GM21737 (cell line): Measurements from ENCODE around the gene PTPRM.

ENCODE experiments used
- ATAC-seq: cut with Tn5 transposase; IDR thresholded peaks from one replicate; pipeline ENCODE4 v1.9.1; 2021; ENCODE audit warnings: mild to moderate bottlenecking, moderate library complexity; ENCODE audit not compliant: unreplicated experiment

Gene PTPRM

DNA sequence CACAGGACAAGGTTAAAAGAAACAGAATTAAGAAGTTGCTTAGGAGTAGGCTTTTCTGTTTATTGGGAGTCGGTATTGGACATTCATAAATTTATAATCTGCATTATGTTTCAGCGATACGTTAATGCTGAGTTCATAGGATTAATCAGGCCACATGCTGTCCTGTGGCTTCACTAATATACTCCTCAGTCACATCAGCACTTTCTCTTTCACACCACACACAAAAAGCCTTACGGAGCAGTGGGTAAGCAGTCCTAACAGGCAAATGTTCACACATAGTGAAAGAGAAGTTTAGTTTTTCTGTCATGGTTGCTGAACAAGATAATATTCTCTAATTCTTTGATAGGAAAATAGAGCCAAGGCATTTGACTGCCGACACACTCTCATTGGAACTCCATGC, 630.4 kb downstream of the PTPRM start:
- no peak for ATAC-seq

DNA sequence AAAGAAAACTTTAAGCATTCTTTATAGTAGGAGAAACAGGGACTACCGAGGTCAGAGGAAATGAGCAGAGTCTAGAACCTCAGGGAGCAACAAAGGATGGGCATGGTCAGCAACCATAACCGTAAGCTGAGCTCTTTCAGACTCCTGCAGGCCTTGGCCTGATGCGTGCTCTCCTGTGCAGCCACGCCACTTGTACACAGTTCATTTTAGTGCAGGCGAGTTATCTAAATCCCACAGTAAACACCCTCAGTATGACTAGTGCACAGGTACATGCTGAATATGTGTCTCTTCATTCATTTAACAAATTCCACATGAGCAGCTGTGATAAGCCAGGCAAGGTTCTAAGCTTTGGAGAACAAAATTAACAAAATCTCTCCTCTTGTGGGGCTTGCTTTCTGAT, 640.9 kb downstream of the PTPRM start:
- no peak for ATAC-seq

DNA sequence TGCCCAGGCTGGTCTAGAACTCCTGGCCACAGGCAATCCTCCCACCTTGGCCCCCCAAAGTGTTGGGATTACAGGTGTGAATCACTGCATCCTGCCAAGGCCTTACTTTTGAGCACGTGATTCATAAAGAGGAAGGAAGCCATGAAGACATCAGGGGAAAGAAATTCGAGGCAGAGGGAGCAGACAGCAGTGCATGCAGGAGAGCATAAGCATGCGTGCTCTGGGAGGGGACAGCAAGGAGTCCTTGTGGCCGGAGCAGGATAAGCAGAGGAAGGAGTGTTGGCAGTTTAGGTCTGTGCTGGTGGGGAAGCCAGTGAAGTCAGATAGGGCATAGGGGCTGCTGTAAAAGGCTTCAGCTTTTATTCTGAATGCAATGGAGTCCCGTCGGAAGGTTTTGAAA, 641.6 kb downstream of the PTPRM start:
- ATAC-seq = no peak

DNA sequence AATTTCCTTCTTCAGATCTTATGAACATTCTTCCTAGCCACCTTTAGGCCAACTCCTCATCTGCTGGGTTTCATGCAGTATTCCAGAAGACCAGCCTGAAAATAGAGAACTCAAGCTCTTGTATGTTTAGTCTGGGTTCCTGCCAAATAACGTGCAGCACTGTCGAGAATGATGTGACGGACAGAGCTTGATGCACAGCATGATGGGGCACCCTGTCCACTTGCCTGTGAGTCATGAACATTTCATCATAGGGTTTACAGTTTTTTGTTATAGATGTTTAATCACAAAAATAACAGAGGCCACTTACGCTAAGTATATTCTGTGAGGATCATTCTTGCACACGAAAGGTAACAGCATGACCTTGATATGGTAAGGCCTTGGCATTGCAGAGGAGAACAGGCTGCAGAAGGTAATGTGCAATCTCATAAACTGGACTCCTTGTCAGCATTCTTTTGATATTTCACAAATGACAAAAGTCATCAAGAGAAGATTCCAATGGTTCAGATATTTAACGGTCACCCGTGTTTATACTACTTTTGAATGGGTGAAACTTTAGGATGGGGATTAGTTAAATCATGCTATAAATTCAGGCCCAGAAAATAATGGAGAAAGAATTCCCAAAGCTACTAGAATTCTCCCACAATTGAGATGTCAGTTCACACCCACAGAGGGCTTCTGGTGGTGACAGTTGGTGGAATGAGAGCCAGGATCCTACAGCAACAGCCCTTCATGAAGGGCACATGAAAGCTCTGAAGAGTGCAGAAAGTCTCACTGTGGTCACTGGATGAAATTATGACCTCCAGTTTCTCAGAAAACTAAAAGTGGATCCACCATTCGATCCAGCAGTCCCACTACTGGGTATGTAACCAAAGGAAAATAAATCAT, 646.0 kb downstream of the PTPRM start:
- ATAC-seq = no peak

DNA sequence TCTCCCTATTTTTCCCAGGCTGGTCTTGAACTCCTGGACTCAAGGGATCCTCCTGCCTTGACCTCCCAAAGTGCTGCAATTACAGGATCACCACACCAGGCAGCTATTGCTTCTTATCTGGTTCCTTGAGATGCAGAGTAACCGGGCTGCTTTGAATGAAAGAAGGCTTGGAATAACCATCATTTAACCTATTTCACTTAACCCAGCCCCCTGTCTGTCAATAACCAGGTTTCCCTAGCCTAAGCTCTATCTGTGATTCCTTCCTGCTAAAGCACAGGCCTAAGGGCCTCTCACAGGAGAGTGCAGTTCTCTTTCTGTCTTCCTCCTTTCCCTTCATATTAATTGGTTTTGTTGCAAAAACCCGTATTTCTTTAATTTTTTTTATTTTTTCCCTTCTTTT, 648.6 kb downstream of the PTPRM start:
- no peak for ATAC-seq

DNA sequence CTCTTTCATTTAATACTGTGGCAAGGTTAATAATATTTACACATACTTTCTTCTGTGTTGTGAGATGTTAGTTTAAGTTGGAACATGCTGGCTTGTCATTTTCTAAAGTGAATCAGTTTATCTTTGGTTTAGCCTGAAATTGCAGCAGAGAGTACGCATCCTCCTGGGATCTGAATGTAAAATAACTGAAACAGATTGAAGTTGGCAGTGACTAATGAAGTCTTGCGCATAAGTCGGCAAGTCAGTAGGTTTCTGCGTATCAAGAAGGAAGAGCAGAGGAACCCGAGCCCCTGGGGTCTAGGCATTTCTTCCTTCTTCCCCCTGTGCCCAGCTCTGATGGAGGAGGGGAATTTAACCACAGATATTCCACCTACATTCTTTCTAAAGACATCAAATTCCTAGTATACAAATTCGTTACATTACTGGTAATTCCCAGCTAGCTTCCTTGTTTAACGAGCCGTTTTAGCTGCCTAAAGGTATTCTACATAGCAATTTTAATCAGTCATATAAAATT, 650.0 kb downstream of the PTPRM start:
- no peak for ATAC-seq

DNA sequence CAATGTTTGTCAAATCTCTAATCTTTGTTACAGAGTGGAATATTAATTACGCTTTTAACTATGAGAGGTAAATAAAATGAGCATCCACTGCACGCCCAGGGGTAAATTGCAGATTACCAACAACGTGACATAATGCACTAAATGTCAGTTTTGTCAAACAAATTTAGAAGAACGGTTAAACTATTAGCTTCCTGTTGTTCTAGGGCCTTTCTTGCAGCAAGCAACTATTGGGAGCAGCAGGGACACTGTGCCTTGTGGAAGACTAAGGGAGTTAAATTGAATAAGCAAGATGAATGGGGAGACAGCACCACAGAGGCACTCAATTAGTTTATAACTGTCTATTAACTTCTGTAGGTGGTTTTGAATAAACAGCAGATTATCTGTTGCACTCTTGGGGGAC, 651.1 kb downstream of the PTPRM start:
- ATAC-seq = no peak

DNA sequence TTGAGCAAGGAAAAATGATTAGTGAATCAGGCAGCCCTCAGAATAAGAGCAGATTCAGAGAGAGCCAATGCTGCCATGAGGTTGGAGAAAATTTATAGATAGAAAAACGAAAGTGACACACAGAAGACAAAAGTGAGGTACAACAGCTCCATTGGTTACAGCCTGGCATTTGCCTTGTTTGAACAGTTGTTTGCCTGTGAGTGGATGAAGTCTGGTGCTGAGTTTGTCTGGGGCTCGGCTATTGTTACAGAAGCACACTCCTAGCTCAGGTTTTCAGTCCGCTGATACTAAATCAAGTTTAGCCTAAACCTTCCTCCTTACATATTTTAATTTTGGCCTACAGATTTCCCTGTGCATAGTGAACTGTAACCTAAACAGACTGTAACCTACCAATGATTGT, 654.3 kb downstream of the PTPRM start:
- ATAC-seq = no peak

DNA sequence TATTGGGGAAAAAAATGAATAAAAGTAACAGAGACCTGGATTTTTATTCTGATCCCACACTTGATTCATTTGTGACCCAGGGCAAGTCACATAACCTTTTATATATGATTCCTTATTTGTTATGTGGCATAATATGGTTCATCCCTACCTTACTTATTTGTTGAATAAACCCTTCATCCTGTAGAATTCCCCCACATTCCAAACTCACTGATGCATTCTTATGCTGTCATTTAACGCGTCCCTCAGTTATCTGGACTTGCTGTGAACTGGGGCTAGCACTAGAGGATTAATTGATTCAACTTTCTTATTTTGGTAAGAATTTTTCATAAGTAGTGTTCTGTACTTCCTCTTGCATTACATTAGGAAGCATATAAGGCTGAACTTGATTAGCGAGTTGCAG, 657.5 kb downstream of the PTPRM start:
- ATAC-seq = no peak

DNA sequence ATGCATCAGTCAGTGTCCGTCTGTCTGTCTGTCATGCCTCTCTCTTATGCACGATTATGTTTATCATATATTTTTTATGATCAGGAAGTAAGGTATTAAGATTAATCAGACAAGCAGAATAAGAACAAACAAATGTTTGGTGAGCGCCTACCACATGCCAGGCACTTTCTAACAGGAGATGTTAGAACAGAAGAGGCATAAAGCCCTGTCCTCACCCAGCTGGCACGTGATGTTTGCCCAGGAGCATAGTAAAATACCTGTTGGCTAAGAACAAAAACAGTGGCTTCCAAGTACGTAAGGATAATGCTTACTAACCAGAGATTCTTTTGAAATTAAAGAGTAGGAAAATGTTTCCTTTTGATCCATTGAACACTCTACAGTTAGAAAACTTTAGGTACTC, 661.9 kb downstream of the PTPRM start:
- no peak for ATAC-seq

DNA sequence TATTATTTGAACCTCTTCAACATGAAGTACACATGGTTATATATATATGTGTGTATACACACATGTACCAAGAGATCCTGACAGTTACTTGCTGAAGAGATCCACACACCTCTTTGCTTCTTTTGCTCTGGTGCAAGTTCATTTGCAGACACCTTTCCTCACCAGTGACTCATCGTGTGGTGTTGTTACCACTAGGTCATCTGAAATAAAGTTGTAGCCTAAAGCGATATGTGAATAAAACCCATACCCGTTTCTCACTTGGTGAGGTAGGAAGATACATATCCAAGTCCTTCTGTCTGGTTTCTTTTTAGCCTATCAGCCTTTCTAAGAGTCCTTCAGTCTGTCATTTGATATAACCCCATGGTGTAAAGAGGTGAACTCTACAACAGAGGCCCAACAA, 662.7 kb downstream of the PTPRM start:
- ATAC-seq = no peak

DNA sequence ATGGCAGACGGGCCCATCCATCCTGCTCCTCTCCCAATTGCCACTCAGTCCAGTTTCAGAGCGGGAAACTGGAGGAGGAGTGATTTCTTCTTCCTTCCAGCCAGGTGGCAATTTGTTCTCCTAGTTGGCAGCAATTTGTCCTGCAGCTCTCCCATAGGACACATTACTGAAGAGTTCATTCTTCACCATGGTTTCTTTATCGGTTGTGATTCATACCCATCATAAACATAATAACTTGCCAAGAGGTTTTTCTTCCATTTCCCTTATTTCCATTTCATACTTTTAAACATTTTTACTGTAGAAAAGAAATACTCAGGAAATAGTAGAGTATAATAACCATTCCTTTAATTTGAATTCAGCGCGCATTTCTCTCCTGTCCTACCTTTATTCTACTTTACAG, 664.2 kb downstream of the PTPRM start:
- ATAC-seq = no peak

DNA sequence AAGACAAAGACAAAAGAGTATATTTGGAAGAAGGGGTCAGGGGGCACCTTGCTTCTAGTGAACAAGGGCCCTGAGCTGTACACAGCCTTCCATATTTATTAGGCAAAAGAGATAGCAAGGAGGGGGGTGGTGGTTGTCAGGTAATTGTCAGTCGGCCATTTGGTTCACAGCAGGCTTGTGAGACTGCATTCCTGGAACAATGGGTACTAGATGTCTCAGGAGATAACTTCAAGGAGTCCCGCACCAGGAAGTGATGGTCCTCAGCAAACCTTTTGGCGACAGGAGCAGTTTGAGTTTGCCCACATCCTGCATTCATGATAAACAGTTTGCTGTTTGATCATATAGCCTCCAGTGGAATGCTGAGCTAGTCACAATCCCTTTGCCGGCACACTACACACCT, 665.7 kb downstream of the PTPRM start:
- ATAC-seq = no peak

DNA sequence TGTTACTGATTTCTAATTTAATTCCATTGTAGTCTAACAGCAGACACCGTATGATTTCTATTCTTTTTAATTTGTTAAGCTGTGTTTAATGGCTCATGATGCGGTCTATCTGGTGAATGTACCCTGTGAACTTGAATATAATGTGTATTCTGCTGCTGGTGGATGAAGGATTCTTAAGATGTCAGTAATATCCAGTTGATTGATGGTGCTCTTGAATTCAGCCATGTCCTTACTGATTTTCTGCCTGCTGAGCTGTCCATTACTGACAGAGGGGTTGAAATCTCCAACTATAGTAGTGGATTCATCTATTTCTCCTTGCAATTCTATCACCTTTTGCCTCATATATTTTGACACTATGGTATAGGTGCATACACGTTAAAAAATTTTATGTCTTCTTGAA, 668.8 kb downstream of the PTPRM start:
- no peak for ATAC-seq

DNA sequence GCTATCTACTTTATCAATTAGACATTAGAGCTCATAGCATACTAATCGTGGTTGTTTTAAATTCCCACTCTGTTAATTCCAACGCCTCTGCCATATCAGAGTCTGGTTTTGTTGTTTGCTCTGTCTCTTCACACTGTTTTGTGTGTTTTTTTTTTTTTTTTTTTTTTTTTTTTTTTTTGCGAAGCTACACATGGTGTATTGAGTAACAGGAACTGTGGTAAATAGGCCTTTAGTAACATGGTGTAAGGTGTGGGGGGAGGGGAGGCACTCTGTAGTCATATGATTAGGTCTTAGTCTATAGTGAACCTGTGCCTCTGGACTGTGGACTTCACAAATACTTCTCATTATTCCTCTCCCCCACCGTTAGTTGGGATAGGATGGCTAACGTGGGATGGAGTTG, 671.4 kb downstream of the PTPRM start:
- ATAC-seq = no peak

DNA sequence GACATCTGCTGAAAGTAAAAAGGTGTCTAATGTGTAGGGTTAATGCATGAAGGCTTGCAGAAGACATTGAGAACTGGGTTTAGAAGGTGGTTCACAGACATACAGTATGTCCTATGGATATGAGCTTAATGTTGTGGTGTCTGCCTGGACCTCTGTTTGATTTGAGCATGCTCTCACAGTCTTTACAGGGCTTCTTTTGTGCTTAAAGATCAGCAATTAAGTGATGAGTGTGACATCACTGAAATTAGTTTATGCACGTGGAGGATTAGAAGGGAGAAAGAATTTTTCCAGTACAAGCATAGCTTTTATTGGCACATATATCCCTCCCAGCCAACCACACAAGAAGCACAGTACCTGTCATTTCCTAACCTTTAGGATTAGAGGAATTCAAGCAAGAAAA, 674.6 kb downstream of the PTPRM start:
- ATAC-seq = no peak

DNA sequence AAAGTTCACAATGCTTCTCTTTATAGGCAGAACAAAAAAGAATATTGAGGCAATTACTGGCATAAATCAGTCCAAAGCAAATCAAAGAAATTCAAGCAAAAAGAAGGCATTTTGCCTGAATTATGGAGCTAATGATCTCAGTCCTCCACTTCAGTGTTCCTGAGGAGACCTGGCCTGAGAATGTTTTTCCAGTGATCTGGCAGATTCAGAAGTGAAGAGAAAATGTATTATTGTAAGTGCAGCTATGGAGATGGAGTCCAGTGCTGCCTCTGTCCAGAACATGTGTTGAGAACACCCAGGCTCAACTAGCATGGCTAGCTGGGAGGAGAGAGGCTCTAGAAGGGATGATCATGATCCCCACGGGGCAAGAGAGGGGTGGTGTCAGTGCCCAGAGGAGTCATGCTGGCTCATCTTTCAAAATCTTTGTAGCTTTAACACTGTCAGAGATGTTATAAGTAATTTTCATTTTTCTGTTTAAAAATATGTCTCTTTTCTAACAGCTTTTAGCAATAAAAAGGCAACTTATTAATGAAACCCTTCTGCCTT, 675.1 kb downstream of the PTPRM start:
- no peak for ATAC-seq

DNA sequence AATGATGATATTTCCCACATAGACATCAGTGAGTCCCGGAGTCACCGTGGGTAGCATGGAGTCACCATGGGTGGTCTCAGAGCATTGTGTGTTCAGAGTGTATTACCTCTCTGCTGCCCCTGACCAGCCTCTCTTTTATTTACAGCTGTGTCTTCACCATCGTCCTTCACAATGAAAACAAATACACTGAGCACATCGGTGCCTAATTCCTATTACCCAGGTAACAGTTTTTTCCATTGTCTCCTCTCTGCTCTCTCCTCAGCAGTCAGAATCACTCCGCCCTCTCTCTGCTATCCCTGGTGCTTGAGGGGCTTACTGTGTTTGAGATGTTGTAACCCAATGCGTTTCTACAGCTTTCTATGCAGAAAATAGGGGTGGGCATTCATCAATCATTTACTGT, 680.6 kb downstream of the PTPRM start:
- no peak for ATAC-seq

DNA sequence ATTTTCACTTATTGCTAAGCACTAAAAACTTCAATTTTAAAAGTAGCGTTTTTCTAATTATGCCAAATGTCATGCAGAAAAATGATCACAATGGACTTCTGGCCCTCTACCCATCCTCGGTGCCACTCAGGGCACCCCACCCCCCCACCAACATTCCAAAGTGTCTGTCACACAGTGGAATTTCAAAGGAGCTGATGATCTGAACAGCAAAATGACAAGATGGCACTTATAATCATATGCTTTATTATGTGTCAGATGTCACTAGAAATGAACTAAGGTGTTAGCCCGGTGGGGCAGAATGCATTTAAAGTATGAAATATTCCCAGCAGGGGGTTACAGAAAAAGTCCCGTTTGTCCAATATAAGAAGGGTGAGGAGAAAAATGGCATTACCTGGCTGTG, 681.5 kb downstream of the PTPRM start:
- ATAC-seq = no peak

DNA sequence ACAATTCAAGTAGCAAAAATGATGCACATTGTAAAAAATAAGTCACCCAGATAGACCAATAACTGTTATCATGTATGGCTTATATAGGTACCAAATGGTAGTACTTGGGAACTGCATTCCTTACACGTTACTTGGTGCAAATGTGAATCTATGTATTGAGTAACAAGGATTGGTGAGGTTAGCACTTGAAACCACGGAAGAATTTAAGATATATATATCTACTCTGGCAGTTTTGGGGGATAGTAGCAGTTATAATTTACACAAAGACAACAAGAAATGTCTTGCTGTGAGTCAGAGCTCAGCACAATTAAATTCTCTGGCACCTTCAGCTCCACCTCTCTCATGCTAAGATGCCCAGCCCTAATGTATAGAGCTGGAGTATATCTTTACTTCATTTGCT, 682.7 kb downstream of the PTPRM start:
- no peak for ATAC-seq

DNA sequence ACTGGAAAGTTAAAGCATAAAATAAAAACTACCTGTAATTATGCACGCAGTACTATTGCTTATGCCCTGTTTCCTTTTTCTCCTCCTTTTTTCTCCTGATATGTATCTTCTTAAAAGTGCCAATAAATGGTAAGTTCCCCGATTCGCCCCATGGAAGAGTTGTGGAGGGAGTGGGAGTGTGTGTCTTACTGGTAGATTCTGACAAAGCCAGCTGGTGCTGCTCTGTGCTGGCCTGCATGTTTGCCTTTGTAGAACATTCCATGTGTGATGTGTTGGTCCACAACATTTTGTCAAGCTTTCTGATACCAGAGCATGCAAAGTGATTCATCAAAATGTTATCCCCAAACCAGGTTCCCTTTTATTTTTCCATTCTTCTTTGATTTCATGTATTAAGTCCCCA, 685.3 kb downstream of the PTPRM start:
- no peak for ATAC-seq

DNA sequence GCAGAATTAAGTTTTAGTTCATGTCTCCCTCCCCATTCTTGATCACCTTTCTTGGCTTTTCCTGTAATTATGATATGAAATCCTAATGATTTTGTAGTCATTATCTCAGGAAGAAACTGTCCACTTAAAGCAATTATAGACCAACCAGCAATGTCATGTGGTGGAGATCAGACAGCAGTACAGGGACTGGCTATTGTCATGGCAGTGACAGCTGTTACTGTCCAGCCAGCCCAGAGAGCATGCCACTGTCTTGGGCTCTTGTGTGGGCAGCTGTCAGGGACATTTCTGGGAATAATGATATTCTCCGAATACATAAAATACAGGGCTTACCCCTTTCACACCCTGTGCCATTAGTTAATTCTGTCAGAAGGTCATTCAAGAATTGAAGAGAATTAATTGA, 686.8 kb downstream of the PTPRM start:
- no peak for ATAC-seq

DNA sequence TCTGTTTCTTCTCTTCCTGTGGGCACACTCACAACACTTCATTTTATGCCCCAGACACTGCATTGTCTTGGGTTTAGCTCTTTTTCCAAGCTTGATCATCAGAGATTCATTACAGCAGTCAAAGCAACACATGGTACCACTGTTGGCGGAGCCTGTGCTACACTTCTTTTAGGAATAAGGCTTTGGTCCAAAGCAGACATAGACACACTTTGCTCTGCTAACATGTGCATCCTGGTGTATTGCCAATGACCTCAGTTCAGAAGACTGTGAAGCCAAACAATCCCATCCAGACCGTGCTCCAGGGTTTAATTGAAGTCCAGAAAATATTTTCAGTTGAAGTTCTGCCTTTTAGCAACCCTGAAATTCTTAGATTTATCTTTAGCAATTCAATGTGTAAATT, 687.5 kb downstream of the PTPRM start:
- ATAC-seq = no peak
